K562 (cell line): ENCODE data around the gene PRKACA.
"Not testable (repeated sequence)": the region's sequence is repeated elsewhere in the genome, so short reads cannot be mapped to it uniquely, and the experiment has no call there.

ENCODE experiments used
- CTCF ChIP-seq, 3 experiments: IDR thresholded peaks in 2 of 3; conservative IDR thresholded peaks in 1 of 3; 2 replicates each; pipeline ENCODE4 v1.5.1; 2011 to 2012; ENCODE audit warnings: low read length in 3 of 3, mild to moderate bottlenecking in 3 of 3, control low read depth in 2 of 3, improper control_type of control experiment in 1 of 3, inconsistent platforms in 1 of 3, low read depth in 1 of 3, mixed read lengths in 1 of 3, moderate library complexity in 1 of 3; ENCODE audit not compliant: insufficient read depth in 2 of 3
- SOX6 ChIP-seq: fragments of 450-650 bp; IDR thresholded peaks from 2 replicates; pipeline ENCODE4 v1.6.1; 2014; ENCODE audit warnings: mild to moderate bottlenecking
- TSHZ1 ChIP-seq: fragments of 250-450 bp; sonication (Bioruptor Pico); IDR thresholded peaks from 2 replicates; pipeline ENCODE4 v1.4.0; 2020; ENCODE audit warnings: mild to moderate bottlenecking, moderate library complexity
- ZNF140 ChIP-seq: fragments of 250-450 bp; sonication (Bioruptor Pico); IDR thresholded peaks from 2 replicates; pipeline ENCODE4 v1.8.0; 2021; ENCODE audit warnings: moderate library complexity, mild to moderate bottlenecking, inconsistent platforms
- ZNF174 ChIP-seq: fragments of 250-450 bp; sonication (Bioruptor Pico); IDR thresholded peaks from 2 replicates; pipeline ENCODE4 v1.4.0; 2020; ENCODE audit warnings: mild to moderate bottlenecking

GRCh38 chr19:14146169-14146568 lies 28.6 kb upstream of the PRKACA start:
- TF ChIP-seq CTCF (IDR thresholded peaks at IDR 0.05 in 2 of 3, conservative IDR thresholded peaks at IDR 0.05 in 1 of 3; ENCODE audit: insufficient read depth in 2 of 3, low read depth in 1 of 3, low read length in 3 of 3); TSHZ1 (CRISPR knock-in tag); ZNF140; SOX6; ZNF174 (CRISPR knock-in tag): not testable (repeated sequence)
